HG03064 (cell line): ENCODE measurements around the gene DYNLL1.
"Not testable (repeated sequence)": the region's sequence is repeated elsewhere in the genome, so short reads cannot be mapped to it uniquely, and the experiment has no call there.

Source experiments
- ATAC-seq: cut with Tn5 transposase; IDR thresholded peaks from one replicate; pipeline ENCODE4 v1.9.1; 2021; ENCODE audit warnings: low read depth; ENCODE audit not compliant: unreplicated experiment

DYNLL1 gene

DNA sequence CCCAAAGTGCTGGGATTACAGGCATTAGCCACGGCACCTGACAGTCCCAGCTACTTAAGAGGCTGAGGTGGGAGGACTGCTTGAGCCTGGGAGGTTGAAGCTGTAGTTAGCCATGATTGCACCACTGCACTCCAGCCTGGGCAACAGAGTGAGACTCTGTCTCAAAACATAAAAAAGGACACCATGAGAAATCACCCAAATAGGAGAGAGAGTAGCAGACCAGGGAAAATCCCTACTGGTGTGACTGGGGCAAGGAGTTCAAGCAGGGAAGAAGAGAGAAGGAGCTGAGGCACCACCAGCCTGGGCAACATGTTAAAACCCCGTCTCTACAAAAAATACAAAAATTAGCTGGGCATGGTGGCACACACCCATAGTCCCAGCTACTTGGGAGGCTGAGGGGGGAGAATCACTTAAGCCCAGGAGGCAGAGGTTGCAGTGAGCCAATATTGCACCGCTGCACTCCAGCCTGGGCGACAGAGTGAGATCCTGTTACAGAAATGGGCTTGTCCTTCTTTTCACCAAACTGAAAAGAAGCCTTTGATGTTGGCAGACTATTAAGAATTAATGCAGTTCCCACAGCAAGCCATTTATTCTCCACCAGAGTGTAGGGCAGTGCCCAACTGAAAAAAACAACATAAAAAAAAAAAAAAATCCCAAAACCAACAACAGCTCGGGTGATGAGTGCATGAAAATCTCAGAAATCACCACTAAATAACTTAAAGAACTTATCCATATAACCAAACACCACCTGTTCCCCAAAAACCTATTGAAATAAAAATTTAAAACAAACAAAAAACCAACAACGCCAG, 21.9 kb upstream of the DYNLL1 start:
- ATAC-seq: no peak

GRCh38 chr12:120474616-120474960, 21.3 kb upstream of the DYNLL1 start:
- ATAC-seq: no peak

GRCh38 chr12:120475643-120476042, 20.3 kb upstream of the DYNLL1 start:
- ATAC-seq: no peak

DNA sequence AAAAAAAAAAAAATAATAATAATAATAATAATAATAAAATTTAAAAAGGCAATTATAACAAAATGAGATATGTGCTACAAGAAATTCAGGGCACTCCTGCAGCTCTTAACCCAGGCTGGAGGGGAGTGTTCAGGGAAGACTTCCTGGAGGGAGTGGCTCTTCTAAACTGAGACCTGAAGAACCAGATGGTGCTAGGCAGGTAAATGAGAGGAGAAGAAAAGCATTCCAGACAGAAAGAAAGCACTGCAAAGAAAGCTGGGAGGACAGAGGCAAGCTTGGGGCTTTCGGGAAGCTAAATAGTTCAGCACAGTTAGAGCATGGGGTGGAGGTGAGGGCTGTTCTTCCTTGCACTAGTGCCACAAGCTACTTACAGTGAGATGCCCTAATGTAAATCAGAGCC, 16.5 kb upstream of the DYNLL1 start:
- ATAC-seq: no peak

GRCh38 chr12:120480211-120480610, 15.7 kb upstream of the DYNLL1 start:
- ATAC-seq: no peak

DNA sequence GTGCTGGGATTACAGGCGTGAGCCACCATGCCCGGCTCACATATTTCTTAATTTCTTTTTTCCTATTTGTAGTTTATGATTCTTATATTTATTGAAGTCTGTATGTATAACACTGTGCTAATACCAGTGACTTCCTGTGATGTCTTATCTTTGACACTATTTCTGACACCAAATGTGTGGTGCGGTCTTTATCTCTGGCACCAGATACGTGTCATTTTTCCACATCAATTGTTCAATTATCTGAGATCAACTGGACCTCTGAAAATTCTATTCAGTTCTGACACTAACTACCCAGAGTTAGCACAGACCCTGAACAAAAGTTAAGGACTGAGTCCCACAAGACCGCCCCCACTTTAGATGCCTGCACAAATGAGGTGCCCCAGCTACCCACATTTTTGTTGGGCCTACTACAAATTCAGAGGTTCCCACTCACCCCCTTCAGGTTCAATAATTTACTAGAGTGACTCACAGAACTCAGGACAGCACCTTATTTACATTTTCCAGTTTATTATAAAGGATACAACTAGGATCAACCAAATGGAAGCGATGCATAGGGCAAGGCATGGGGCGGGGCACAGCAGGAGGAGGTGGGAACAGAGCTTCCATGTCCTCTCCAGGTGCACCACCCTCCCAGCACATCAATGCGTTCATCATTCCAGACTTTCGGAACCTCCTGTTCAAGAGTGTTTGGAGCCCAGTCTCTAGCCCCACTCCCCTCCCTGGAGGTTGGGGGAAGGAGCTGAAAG, 14.7 kb upstream of the DYNLL1 start:
- ATAC-seq: no peak

GRCh38 chr12:120483621-120484020, 12.3 kb upstream of the DYNLL1 start:
- ATAC-seq: no peak

- ATAC-seq: no peak
Measured at GRCh38 chr12:120485961-120486881, 9.7 kb upstream of the DYNLL1 start.

GRCh38 chr12:120487552-120487951, 8.4 kb upstream of the DYNLL1 start:
- not testable (repeated sequence) for ATAC-seq

- no peak for ATAC-seq
Measured at GRCh38 chr12:120488057-120488640, 7.8 kb upstream of the DYNLL1 start.

GRCh38 chr12:120489018-120489417, 6.9 kb upstream of the DYNLL1 start:
- ATAC-seq: no peak

GRCh38 chr12:120490325-120490724, 5.6 kb upstream of the DYNLL1 start:
- no peak for ATAC-seq

GRCh38 chr12:120490833-120491512, 4.9 kb upstream of the DYNLL1 start:
- no peak for ATAC-seq

- ATAC-seq: no peak
Measured at GRCh38 chr12:120495186-120495730, 655 bp upstream of the DYNLL1 start.

GRCh38 chr12:120496413-120497340, 764 bp downstream of the DYNLL1 start:
- ATAC-seq: peak; percentile 14

GRCh38 chr12:120497524-120498150, 1.7 kb downstream of the DYNLL1 start:
- no peak for ATAC-seq

DNA sequence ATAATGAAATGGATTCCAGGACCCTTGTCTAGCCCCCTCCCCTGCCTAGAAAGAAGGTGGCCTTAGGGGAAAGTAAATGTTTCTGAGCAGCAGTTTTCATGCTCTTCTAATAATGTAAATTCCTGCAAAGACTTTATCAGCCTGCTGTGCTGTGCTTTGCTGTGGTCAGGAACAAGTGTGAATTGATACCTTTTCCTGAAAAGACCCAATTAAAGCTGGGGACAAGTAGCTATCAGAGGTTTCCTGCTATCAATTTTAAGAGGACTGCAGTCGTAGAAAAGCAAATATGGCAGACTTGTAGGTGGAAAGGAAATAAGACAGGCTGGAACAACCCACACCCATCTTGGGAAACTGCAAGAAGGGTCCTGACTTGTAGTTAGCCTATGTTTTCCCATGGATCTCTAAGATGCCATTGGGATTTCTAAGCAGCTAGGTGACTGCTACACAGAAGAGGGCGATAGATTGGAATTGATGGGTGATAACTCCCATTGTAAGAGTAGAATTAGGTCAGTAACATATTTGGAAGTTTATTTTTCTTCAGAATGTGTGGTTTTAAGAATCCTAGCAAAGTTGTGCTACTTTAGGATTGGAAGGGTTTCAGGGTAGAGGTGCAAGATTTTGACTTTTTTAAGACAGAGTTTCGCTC, 3.1 kb downstream of the DYNLL1 start:
- ATAC-seq: no peak

- no peak for ATAC-seq
Measured at GRCh38 chr12:120500581-120500980, 4.7 kb downstream of the DYNLL1 start.
